Measurements from ENCODE around the gene CTDP1.

CTDP1 gene, protein sequence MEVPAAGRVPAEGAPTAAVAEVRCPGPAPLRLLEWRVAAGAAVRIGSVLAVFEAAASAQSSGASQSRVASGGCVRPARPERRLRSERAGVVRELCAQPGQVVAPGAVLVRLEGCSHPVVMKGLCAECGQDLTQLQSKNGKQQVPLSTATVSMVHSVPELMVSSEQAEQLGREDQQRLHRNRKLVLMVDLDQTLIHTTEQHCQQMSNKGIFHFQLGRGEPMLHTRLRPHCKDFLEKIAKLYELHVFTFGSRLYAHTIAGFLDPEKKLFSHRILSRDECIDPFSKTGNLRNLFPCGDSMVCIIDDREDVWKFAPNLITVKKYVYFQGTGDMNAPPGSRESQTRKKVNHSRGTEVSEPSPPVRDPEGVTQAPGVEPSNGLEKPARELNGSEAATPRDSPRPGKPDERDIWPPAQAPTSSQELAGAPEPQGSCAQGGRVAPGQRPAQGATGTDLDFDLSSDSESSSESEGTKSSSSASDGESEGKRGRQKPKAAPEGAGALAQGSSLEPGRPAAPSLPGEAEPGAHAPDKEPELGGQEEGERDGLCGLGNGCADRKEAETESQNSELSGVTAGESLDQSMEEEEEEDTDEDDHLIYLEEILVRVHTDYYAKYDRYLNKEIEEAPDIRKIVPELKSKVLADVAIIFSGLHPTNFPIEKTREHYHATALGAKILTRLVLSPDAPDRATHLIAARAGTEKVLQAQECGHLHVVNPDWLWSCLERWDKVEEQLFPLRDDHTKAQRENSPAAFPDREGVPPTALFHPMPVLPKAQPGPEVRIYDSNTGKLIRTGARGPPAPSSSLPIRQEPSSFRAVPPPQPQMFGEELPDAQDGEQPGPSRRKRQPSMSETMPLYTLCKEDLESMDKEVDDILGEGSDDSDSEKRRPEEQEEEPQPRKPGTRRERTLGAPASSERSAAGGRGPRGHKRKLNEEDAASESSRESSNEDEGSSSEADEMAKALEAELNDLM

DNA sequence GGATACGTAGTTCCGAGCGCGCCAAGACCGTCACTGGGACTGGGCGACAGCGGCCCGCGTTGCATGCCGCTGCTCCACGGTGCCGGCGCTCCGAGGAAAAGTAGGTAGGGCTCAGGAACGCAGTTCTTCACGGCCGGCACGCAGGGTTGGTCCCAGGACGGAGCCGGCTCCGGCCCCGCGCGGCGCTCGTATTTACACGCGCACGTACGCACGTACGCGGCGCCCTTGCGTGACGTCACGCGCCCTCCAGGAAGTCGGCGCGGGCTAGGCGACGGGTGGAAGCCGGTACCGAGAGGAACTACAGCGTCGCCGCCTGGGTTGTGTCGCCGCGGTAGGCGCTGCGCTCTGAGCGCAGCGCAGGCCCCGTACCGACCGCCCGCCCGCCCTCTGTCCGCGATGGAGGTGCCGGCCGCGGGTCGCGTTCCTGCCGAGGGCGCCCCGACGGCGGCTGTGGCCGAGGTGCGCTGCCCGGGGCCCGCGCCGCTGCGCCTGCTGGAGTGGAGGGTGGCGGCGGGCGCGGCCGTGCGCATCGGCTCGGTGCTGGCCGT is at the start of gene CTDP1:
Gene CTDP1 (plus strand): TSS at position 252 of the 548 bp plus-strand sequence. CDS start 145 bp downstream, at position 397.
- DNase-seq, result peak; percentile 88

DNA sequence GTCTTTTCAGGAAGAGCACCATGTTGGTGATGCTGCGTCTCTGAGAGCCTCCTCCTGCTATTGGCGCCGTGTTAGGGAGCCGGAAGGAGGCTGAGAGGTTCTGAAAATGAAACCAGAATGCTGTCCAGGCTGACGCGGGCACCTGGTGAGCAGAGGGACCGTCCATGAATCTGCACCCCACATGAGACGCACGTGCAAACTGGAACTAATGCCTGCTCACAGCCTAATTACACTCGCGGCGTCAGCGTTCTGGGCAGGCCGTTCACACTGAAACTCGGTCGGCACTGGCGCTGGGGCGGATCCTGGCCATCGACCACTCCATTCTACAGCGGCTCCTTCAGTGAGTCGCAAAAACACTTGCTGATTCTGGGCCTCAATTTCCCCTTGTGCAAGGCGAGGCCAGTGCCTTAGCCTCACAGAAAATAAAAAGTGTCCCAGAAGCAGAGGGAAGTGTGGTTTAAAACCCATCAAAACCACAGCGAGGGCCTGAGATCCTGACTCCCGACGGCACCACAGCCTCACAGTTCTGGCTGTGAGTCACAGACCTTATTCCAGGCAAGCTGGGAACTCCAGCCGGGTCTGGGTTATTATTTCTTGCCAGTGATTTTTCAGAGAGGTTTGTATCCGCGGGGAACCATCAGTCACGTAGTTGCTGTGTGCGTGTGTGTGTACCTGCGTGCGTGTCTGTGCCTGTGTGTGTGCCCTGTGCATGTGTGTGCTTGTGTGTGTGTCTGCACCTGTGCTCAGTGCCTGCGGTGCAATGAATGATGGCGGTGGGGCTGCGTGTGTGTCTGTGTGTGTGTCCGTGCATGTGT is 49.1 kb upstream of the CTDP1 start:
- DNase-seq, result no peak

DNA sequence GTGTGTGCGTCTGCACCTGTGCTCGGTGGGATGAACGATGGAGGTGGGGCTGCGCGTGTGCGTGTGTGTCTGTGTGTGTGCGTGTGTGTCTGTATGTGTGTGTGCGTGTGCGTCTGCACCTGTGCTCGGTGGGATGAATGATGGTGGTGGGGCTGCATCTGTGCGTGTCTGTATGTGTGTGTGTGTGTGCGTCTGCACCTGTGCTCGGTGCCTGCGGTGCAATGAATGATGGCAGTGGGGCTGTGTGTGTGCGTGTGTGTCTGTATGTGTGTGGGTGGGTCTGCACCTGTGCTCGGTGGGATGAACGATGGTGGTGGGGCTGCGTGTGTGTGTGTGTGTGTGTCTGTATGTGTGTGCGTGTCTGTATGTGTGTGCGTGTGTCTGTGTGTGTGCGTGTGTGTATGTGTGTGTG is 48.5 kb upstream of the CTDP1 start:
- no peak for DNase-seq

DNA sequence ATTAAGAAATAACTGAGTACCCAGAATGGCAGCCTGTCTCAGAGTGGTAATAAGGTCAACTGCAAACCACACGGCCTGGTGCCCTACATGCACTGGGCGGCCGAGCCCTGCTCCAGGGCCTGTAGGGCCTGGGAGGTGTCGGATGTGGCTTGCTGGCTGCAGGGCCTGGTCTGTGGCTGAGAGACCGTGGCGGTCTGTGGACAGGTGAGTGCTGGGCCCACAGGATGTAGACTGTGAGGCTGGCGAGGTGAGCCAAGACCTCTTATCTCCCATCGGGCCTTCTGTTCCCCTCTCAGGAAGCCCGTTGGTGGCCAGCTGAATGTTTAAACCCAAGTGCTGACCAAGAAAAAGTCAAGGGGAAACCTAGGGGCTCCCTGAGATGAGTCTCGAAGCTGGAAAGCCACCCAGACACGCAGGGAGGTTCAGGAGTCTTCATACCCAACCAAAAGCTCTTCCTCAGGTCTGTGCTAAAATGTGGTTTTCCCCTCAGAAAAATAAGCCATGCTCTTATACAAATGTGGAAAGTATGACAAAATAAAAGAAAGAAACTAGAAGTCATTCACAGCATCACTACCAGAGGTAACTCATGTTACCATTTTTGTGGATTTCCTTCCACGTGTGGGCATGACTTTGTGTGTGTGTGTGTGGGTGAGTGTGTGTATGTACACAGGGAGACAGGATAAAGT is 47.7 kb upstream of the CTDP1 start:
- DNase-seq, result no peak

DNA sequence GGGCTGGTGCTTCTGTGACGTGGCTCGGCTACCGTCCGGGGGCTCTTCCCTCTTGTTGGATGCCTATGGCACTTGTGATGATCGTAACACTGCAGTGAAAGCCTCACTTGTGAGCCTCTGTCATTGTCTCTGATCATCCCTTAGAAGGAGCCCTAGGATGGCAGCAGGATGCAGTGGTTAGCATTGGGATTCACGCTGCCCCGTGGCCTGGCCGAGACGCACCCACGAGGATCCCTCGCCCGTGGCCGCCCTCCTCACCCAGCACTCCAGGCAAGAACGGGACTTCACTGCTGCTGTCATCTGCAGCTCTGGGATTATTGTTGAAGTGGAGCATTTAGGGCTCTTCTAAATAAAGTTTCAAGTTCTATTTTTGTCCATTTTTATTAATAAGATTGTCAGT is 46.8 kb upstream of the CTDP1 start:
- no peak for DNase-seq

DNA sequence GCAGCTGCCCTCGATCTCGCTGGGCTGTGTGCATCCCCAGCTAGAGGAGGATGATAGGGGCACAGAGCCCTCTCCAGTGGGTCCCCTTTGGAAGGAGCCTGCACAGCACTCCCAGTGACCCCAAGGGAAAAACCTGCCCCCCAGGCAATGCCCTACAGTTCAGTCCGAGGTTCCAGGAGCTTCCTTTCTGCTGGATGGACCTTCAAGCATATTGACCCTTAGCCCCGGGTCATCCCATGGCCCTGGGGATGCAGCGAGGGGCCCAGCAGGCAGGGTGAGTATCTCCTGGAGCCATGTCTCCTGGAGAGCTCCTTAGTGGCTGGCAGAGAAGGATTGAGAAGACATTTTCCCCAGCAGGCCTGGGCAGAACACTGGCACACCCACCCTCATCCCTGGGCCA is 45.4 kb upstream of the CTDP1 start:
- DNase-seq, result no peak

DNA sequence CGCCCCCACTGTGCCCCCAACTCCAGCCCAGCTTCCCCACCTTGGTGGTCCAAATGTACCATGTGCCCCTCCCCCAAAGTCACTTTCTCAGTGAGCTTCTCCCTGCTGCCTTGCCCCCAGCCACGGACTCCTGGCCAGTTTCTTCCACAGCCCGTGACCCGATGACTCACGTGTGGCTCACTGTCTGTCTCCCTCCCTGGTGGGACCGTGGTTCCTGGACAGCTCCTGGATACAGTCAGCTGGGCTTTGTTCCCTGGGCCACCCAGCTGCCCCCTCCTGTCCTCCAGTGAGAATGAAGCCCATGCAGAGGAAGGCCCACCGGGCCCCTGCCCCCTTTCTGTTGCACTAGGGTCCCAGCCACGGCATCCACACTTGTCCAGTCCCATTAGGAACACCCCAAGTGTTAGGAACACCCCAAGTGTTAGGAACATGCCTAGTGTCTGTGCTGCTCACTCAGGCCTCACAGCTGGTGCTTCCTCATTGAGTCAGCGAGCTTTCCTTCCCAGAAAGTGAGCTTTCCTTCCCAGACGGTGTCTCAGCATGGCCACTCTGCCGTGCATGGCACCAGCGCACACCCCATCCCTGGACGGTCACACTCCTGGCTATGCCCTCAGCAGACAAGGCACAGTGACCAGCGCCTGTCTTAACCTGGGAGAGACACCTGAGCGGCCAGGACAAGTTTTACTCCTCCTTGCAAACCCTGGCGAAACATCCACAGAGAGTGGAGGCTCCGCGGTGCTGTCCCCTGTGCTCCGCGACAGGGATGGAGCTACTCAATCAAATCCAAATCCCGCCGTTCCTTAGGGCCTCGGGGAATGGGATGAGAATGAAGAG is 44.8 kb upstream of the CTDP1 start:
- no peak for DNase-seq

DNA sequence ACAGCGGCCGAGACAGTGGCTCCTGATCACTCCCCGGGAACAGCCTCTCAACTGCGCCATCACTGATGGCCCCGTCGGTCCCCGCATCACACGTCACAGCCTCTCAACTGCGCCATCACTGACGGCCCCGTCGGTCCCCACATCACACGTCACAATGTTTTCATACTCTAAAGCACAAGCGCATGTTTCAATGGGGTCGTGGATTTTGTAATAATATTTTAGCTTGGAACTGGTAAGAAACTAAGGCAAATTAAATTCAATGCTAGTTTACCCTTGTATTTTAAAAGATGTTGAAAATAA is 44.2 kb upstream of the CTDP1 start:
- DNase-seq, result no peak

DNA sequence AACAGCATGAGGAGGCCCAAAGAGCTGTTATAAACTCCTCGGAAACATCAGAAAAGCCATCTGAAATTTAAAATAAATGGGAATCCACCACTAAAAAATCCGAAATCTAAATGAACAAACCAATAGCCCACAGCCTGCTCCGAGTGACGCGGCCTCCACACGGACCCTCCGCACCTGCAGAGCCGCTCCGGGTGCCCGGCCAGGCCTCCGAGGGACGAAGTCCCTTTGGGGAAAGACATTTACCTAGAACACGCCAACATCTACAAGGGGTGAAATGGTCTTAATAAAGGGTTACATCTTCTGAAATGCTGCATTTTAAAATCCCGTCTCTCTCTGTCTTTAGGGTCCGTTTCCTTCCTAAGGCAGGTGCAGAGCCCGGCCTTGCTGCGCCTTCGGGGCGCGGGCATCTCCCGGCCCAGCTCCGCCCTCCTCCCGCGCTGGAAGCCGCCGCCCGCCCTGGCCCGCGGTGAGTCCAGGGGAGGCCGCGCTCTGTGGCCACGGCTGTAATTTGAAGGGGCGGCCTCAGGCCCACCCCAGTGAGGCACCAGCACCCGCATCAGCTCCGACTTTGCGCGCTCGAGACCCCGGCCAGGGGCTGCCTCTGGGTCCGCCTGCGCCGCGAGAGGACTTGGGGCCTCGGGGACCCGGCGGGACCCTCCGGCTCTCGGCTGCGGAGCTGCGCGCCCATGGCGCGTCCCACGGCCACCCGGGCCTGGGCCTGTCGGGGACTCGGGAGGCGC is 42.3 kb upstream of the CTDP1 start:
- DNase-seq, result no peak

DNA sequence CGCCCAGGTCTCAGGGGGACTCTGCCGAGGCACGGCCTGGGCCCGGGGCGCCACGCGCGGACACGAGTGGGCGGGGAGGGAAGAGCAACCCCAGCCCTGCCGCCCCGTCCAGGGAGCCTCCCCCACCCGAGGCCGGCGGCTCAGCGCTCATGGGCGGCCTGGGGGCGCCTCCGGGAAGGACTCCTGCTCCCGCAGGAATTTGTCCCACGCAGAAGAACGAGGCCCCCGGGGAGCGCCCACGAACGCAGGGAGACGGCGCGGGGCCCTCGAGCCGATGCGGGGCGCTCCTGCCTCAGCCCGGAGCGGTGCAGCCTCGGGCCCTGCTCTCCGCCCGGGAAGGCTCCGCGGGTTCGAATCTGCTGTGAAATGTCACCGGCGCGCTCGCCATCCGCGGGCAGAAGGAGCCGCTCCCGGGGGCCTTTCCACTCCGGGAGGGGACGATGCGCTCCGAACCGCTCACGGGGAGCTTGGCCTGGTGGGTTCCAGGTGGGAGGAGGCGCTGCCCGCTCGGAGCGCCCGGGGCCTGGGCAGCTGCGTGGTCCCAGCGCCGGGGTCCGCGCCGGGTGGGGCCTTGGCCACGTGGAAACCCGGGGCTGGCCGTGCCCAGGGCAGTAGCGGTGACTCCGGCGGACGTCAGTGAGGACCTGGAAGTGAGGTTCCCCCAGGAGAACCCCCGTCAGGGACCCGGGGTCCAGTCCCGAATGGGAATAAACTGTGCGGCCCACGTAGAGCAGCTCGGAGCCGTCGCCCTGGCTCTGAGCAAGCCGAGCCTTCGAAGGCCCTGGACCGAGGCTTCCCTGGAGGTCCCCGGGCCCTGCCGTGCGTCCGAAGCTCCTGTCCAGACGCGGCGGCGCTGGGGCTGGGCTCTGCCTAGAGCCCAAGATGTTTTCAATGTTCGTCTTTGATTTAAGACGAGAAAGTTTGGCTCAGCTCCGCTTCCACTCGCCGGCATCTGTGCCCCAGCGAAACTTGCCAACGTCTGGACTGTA is 41.4 kb upstream of the CTDP1 start:
- no peak for DNase-seq

DNA sequence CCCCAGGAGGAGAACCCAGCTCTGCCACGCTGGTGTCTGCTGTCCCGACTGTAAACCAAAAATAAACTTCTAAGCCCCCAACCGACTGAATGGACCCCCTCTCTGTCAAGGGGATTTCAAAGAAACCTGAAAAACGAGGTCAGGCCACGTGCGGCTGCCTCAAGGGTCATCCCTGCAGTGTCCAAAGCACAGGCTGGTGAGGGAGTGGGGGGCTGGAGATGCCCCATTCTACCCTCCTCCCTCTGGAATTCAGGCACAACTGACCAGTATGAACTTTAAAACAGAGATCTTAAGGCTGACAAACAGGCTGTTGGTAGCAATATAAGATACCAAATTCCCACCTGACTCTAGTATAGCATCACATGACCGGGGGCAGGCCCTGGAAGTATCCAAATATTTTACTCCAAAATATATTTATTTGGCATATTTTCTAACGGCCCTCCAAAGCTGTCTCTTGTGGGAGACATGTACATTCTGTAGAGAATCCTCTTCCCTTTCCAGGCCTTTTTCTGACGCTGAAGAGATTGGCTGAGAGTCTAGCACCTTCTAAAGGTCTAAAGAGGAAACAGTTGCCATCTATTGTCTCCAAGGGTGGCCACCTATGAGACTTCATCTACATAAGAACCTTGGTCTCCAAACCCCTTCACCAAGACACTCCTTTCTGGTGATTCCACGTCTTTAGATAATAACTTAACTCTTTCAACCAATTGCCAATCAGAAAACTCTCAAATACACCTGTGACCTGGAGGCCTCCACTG is 40.4 kb upstream of the CTDP1 start:
- DNase-seq, result no peak

DNA sequence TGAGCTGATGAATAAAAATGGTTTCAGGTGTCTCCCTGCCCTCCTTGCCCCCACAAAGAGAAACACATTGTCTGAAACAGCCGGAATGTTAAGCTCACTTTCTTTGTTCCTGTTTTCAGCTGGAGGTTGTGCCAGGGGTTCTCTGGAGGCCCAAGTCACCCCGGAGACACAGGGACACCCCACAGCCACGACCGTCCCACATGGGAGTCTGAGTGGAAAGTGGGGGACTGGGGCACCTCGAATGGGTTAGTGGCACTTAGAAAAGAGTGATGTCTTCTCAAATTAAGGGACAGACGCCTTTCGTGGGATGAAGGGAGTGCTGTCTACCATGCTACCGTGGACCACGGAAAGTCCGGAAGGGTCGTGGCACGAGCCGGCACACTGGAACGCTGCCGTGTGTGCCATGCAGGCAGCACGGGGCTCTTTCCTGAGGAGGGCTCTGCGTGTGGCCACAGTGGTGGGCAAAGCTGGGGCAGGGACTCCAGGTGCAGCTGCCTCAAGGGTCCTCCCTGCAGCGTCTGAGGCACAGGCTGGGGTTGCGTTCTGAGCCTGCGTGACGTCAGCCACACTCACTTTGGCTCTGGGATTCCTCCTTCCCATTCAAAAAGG is 39.4 kb upstream of the CTDP1 start:
- DNase-seq, result no peak

DNA sequence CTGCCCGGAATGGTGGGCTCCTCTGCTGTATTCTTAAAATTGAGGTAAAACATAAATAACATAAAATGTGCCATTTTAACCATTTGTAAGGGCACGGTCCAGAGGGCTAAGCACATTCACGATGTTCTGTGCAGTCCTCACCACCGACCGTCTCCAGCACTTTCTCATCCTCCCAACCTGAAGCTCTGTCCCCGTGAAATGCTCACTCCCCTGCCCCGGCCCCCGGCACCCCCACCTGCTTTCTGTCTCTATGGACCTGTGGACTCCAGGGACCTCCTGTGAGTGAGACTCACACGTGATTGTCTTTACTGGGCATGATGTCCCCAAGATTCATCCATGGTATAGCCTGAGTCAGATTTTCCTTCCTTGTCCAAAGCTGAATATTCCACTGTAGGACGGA is 38.7 kb upstream of the CTDP1 start:
- DNase-seq, result no peak

DNA sequence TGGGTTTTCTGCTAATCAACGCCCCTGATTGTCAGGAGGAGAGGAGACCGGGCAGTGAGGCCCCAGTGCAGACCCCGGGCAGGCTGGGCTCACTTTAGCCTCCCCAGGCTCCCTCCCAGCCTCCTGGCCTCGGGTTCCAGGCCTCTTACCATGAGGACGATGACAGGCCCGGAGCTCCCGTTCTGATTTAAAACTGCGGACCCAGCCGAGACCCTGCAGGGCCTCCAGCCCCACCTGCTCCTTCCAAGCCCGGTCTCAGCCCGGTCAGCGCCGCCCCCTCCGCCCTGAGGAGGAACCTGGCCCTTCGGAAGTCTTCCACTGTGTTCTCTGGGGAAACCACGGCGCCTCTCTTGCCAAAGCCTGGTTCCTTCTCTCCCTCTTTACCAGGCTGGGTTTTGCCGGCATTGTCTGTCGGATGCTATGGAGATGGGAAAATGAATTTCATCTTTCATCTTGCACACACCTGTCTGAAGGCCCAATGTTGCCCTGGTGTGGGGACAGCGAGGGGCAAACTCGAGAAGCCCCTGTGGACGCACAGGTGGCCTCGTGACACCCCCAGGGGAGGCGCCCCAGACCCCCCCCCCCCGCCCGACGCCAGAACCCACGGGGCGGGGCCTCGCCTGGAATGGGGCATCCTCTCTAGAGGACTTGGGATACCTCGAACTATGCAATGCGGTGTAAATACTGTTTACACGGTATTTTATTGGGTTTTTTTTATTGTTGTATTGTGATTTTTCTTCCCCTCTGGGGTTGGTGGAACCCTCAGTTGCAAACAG is 37.7 kb upstream of the CTDP1 start:
- DNase-seq, result no peak

DNA sequence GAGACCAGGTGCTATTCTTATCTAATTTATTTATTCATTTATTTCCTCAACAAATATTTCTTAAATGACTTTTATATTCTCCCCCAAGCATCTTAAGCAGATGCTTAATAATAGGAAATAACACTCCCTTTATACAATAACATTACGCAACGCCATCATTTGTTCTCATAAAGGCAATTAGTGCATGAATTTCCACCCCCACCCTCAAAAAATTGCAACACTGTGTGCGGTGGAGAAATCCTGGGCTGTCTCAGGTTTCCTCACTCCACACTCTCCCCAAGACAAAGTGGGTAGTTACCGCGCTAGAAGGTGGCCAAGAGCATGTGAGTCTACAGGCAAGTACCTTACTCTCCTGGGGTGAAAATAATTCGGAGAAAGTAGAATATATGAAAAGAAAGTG is 37.0 kb upstream of the CTDP1 start:
- no peak for DNase-seq

DNA sequence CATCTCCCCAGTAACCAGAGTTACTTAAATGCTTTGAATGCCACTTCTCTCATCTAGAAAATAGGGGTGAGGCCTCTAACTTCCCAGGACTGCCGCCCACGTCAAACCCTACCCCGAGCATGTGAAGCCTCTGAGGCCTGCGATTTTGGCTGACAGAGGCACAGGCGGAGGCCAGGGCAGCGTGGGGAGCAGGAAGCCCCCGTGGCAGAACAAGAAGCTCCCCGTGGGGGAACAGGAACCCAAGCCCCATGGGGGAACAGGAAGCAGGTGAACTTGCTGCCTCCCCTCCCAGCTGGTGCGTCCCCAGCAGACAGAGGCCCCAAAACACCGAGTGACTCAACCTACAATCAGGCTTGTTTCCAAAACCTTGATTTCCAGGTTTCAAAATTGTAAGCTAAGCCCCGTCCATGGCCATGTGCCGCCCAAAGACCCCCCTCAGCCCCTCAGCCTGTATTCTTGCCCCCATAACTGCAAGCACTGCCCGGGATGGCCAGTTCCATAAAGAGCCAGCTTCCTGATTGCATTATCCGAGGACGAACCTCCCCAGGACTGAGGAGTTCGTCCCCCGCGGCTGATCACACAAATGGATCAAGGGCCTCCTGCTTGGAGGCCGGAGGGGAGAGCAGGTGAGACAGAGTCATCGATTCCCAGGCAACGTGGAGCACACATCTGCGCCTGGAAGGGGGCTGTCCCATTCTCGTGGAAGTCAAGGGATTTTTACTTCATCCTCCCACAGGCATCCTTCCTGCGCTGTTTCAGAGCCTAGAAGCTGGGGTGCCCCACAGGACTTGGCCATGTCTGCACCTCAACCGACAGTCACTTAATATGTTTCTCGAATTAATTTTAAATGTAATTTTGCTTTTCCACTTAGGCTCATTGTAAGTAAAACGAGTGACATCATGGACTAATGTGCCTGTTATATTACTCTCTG is 36.3 kb upstream of the CTDP1 start:
- DNase-seq, result no peak
